ENCODE data around the gene ANKRD49.

The ANKRD49 gene

DNA sequence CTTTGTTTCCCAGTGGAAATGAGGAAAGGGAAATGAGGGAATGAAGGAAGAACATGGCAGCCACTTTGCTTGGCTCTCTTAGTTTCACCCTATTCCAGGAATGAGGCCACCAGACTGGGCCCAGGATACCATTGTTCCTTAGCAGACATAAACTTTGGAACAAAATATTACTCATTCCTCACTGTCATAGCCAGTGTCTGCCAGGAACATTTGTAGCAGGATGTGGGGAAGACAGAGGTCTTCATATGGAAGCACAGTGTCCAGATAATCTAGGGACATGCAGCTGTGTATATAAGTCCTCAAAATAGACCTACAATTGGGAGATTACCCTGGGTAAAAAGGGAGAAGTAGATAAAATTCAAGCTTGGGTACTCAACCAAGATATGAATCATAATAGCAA is 34.8 kb downstream of the ANKRD49 start:
- no peak overlapping the region for H3K56ac ChIP-seq (ENCODE audit: low read length)
- H3K27ac ChIP-seq (ENCODE audit: low read depth, low read length): no peak overlapping the region
- no peak overlapping the region for H2BK5ac ChIP-seq (ENCODE audit: low read length)
- no peak overlapping the region for H3K23ac ChIP-seq (ENCODE audit: low read length)
- no peaks in the 10 kb centered on the region for H3K36me3 ChIP-seq (ENCODE audit: control insufficient read depth, insufficient read depth, low read length)
- H3K9ac ChIP-seq (ENCODE audit: low read length): no peak overlapping the region
- DNase-seq: no peak
- no peak overlapping the region for H4K8ac ChIP-seq (ENCODE audit: low read depth, low read length)
- no peak overlapping the region for H3K18ac ChIP-seq (ENCODE audit: low read length)
- no peak overlapping the region for H2AK5ac ChIP-seq (ENCODE audit: low read length)
- H4K5ac ChIP-seq (ENCODE audit: low read length): no peak overlapping the region
- no peak overlapping the region for H3K4me2 ChIP-seq (ENCODE audit: low read length)
- no peaks in the 10 kb centered on the region for H3K4me1 ChIP-seq (ENCODE audit: control insufficient read depth, low read depth, low read length)
- H3K4ac ChIP-seq (ENCODE audit: low read depth, low read length): no peak overlapping the region
- no peak overlapping the region for H3K4me3 ChIP-seq (ENCODE audit: low read length)
- no peaks in the 10 kb centered on the region for H3K79me2 ChIP-seq (ENCODE audit: control insufficient read depth, insufficient read depth, low read length)
- H2BK15ac ChIP-seq (replicated peaks; ENCODE audit: low read depth): no peak overlapping the region
- H3K79me1 ChIP-seq (ENCODE audit: low read length): no peaks in the 10 kb centered on the region
- no peaks in the 10 kb centered on the region for H3K27me3 ChIP-seq (ENCODE audit: insufficient read depth, low read length, poor library complexity)
- H2BK120ac ChIP-seq (ENCODE audit: low read depth, low read length): no peak overlapping the region

DNA sequence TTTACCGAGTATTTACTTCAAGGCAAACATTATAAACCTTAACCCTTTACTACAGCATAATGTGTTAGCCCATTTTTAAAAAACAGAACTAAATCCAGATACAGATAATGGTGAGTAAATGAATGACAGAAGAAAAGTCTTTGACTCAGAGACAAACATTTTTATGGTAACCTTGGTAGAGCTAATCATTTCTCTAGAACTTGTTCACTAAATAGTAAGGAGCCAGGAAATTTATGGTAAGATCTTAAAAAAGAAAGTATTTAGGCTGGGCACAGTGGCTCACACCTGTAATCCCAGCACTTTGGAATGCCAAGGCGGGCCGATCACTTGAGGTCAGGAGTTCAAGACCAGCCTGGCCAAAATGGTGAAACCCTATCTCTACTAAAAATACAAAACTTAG is 38.4 kb downstream of the ANKRD49 start:
- H3K4me2 ChIP-seq (ENCODE audit: low read length): no peak overlapping the region
- no peaks in the 10 kb centered on the region for H3K27me3 ChIP-seq (ENCODE audit: insufficient read depth, low read length, poor library complexity)
- H2BK5ac ChIP-seq (ENCODE audit: low read length): no peak overlapping the region
- no peak overlapping the region for H3K18ac ChIP-seq (ENCODE audit: low read length)
- H4K8ac ChIP-seq (ENCODE audit: low read depth, low read length): no peak overlapping the region
- H2AK5ac ChIP-seq (ENCODE audit: low read length): no peak overlapping the region
- H3K4me1 ChIP-seq (ENCODE audit: control insufficient read depth, low read depth, low read length): no peaks in the 10 kb centered on the region
- H4K5ac ChIP-seq (ENCODE audit: low read length): no peak overlapping the region
- H2BK15ac ChIP-seq (replicated peaks; ENCODE audit: low read depth): no peak overlapping the region
- H3K27ac ChIP-seq (ENCODE audit: low read depth, low read length): no peak overlapping the region
- no peak overlapping the region for H3K4ac ChIP-seq (ENCODE audit: low read depth, low read length)
- no CpG with 5 or more reads among the region's 3 CpGs for WGBS (ENCODE audit: extremely low coverage, insufficient coverage, low lambda C conversion rate)
- H3K79me2 ChIP-seq (ENCODE audit: control insufficient read depth, insufficient read depth, low read length): no peaks in the 10 kb centered on the region
- no peak overlapping the region for H3K56ac ChIP-seq (ENCODE audit: low read length)
- H3K79me1 ChIP-seq (ENCODE audit: low read length): no peaks in the 10 kb centered on the region
- H3K36me3 ChIP-seq (ENCODE audit: control insufficient read depth, insufficient read depth, low read length): no peaks in the 10 kb centered on the region
- H3K23ac ChIP-seq (ENCODE audit: low read length): no peak overlapping the region
- no peak for DNase-seq
- no peak overlapping the region for H2BK120ac ChIP-seq (ENCODE audit: low read depth, low read length)
- no peak overlapping the region for H3K9ac ChIP-seq (ENCODE audit: low read length)
- H3K4me3 ChIP-seq (ENCODE audit: low read length): no peak overlapping the region

DNA sequence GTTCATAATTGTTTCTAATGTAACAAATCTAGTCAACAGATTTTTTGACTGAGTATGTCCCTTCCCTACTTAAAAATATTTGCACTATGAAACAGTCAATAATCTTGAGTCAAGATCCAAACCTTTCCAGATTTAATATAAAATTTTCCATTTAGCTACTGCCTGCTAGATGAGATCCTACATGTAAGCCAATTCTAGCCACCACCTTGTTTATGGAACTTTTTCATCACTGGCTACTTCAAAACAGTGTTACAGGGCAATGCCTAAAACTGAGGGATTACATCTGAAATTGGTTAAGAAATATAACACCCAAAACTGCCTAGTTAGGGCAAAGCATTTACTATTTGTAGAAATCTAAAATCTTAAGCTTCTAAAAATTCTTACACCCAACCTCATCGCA is 39.4 kb downstream of the ANKRD49 start:
- no peak overlapping the region for H3K56ac ChIP-seq (ENCODE audit: low read length)
- no peaks in the 10 kb centered on the region for H3K36me3 ChIP-seq (ENCODE audit: control insufficient read depth, insufficient read depth, low read length)
- no peak overlapping the region for H2BK15ac ChIP-seq (replicated peaks; ENCODE audit: low read depth)
- no peak overlapping the region for H3K27ac ChIP-seq (ENCODE audit: low read depth, low read length)
- no peak overlapping the region for H3K4me3 ChIP-seq (ENCODE audit: low read length)
- no peak overlapping the region for H2BK5ac ChIP-seq (ENCODE audit: low read length)
- H3K27me3 ChIP-seq (ENCODE audit: insufficient read depth, low read length, poor library complexity): no peaks in the 10 kb centered on the region
- no peaks in the 10 kb centered on the region for H3K4me1 ChIP-seq (ENCODE audit: control insufficient read depth, low read depth, low read length)
- no peak overlapping the region for H2AK5ac ChIP-seq (ENCODE audit: low read length)
- H2BK120ac ChIP-seq (ENCODE audit: low read depth, low read length): no peak overlapping the region
- H3K23ac ChIP-seq (ENCODE audit: low read length): no peak overlapping the region
- no peak for DNase-seq
- H3K4me2 ChIP-seq (ENCODE audit: low read length): no peak overlapping the region
- H3K79me1 ChIP-seq (ENCODE audit: low read length): no peaks in the 10 kb centered on the region
- H4K8ac ChIP-seq (ENCODE audit: low read depth, low read length): no peak overlapping the region
- H4K5ac ChIP-seq (ENCODE audit: low read length): no peak overlapping the region
- H3K18ac ChIP-seq (ENCODE audit: low read length): no peak overlapping the region
- no peak overlapping the region for H3K9ac ChIP-seq (ENCODE audit: low read length)
- H3K4ac ChIP-seq (ENCODE audit: low read depth, low read length): no peak overlapping the region
- no peaks in the 10 kb centered on the region for H3K79me2 ChIP-seq (ENCODE audit: control insufficient read depth, insufficient read depth, low read length)
- WGBS (ENCODE audit: extremely low coverage, insufficient coverage, low lambda C conversion rate): no CpG with 5 or more reads among the region's 1 CpG

DNA sequence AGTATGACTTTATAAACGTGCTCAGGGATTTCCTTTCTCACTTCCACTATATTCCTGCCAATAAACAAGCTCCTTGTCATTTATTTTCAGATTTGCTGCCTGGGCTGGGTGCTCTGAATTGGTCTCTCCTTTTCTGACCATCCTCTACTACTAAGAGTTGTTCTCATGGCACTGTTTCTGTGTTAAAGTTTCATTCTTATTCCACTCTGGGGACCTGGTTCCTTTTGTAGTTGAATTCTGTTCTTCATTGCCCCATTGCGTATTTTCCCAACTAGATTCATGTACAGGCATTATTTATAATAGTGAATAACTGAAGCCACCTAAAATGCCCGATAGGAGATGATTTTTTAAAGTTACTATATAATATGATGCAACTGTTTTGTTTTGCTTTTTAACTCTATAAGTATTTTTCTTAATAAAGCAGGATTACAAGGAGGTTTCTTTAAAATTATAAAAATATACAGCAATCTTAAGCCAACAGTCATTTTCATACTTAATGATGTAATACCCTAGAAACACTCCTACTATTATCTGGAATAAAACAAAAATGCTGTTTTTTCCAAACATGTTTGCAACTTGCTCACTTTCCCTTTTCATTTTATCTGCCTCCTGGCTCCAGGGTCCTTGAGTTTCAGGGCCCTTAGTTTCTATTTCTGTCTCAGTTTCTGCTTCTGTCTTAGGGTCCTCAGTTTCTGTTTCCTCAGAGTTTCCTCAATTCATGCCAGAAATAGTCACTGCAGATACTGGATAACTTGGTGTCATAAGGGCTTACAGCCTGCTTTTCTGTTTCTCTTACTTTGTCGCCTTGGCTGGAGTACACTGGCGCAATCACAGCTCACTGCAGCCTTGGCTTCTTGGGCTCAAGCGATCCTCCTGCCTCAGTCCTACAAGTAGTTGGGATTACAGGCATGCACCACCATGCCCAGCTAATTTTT is 40.2 kb downstream of the ANKRD49 start:
- H3K4ac ChIP-seq (ENCODE audit: low read depth, low read length): no peak overlapping the region
- H3K79me1 ChIP-seq (ENCODE audit: low read length): no peaks in the 10 kb centered on the region
- H3K4me1 ChIP-seq (ENCODE audit: control insufficient read depth, low read depth, low read length): no peaks in the 10 kb centered on the region
- H4K8ac ChIP-seq (ENCODE audit: low read depth, low read length): no peak overlapping the region
- H3K9ac ChIP-seq (ENCODE audit: low read length): no peak overlapping the region
- H3K27me3 ChIP-seq (ENCODE audit: insufficient read depth, low read length, poor library complexity): no peaks in the 10 kb centered on the region
- no peak overlapping the region for H2BK5ac ChIP-seq (ENCODE audit: low read length)
- no peak overlapping the region for H3K23ac ChIP-seq (ENCODE audit: low read length)
- no peak overlapping the region for H3K18ac ChIP-seq (ENCODE audit: low read length)
- H3K27ac ChIP-seq (ENCODE audit: low read depth, low read length): no peak overlapping the region
- H3K56ac ChIP-seq (ENCODE audit: low read length): no peak overlapping the region
- no peak overlapping the region for H4K5ac ChIP-seq (ENCODE audit: low read length)
- H2AK5ac ChIP-seq (ENCODE audit: low read length): no peak overlapping the region
- no peak overlapping the region for H3K4me2 ChIP-seq (ENCODE audit: low read length)
- no peak overlapping the region for H2BK15ac ChIP-seq (replicated peaks; ENCODE audit: low read depth)
- no peak overlapping the region for H2BK120ac ChIP-seq (ENCODE audit: low read depth, low read length)
- H3K4me3 ChIP-seq (ENCODE audit: low read length): no peak overlapping the region
- no peaks in the 10 kb centered on the region for H3K79me2 ChIP-seq (ENCODE audit: control insufficient read depth, insufficient read depth, low read length)
- DNase-seq: no peak
- H3K36me3 ChIP-seq (ENCODE audit: control insufficient read depth, insufficient read depth, low read length): no peaks in the 10 kb centered on the region
- no CpG with 5 or more reads among the region's 6 CpGs for WGBS (ENCODE audit: extremely low coverage, insufficient coverage, low lambda C conversion rate)

DNA sequence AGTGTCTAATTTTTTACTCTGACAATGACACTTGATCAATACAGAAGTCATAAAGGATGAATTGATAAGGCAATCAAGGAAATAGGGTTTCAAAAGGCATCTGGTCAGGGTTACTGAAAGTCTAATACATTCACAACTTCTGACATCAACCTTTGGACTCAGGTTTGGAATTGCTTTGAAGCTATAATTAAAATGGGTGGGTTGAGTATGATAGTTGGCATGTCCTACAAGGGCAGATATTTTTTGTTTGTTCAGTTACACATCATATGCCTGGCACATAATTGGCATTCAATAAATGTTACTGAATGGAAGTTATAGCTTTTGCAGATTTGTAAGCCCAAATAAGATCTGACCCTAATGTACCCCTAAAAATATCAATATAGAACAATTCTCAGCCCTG is 42.6 kb downstream of the ANKRD49 start:
- no peak overlapping the region for H3K27ac ChIP-seq (ENCODE audit: low read depth, low read length)
- no peak overlapping the region for H3K4me2 ChIP-seq (ENCODE audit: low read length)
- no peak overlapping the region for H3K23ac ChIP-seq (ENCODE audit: low read length)
- no peaks in the 10 kb centered on the region for H3K79me1 ChIP-seq (ENCODE audit: low read length)
- H3K4ac ChIP-seq (ENCODE audit: low read depth, low read length): no peak overlapping the region
- H3K4me1 ChIP-seq (ENCODE audit: control insufficient read depth, low read depth, low read length): no peaks in the 10 kb centered on the region
- no peaks in the 10 kb centered on the region for H3K79me2 ChIP-seq (ENCODE audit: control insufficient read depth, insufficient read depth, low read length)
- no peak overlapping the region for H4K8ac ChIP-seq (ENCODE audit: low read depth, low read length)
- H4K5ac ChIP-seq (ENCODE audit: low read length): no peak overlapping the region
- H3K9ac ChIP-seq (ENCODE audit: low read length): no peak overlapping the region
- no peak overlapping the region for H2BK120ac ChIP-seq (ENCODE audit: low read depth, low read length)
- no peaks in the 10 kb centered on the region for H3K27me3 ChIP-seq (ENCODE audit: insufficient read depth, low read length, poor library complexity)
- no peak overlapping the region for H2AK5ac ChIP-seq (ENCODE audit: low read length)
- no peaks in the 10 kb centered on the region for H3K36me3 ChIP-seq (ENCODE audit: control insufficient read depth, insufficient read depth, low read length)
- H3K4me3 ChIP-seq (ENCODE audit: low read length): no peak overlapping the region
- DNase-seq: no peak
- no peak overlapping the region for H3K18ac ChIP-seq (ENCODE audit: low read length)
- H2BK5ac ChIP-seq (ENCODE audit: low read length): no peak overlapping the region
- no peak overlapping the region for H2BK15ac ChIP-seq (replicated peaks; ENCODE audit: low read depth)
- no peak overlapping the region for H3K56ac ChIP-seq (ENCODE audit: low read length)

DNA sequence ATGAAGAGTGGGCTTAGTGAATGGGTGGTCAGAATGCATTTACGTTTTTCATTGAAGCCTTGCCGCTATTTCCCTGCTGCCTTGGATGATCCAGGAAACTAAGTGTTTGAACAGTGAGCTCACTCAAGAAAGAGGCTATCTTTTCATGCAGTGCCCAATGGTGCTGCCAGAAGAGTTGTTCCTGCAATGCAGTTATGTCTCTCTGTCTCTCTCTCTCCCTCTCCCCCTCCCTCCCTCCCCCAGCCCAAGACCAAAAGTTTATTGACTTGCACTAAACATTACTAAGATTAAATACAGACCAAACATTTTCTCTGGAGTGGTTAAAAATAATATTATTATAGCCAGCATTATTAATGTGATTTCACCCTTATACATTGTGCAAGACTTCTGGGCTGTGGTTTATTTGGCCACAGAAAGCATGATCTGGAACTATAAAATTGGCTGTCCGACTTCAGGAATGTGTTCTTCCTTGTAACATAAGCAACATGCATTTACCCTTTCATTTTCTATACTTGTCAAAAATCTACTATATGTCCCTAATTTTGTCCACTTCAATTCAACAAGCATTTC is 43.3 kb downstream of the ANKRD49 start:
- Histone ChIP-seq H3K36me3 (ENCODE audit: control insufficient read depth, insufficient read depth, low read length) (no peaks in the 10 kb centered on the region), H2BK15ac (replicated peaks; ENCODE audit: low read depth) (no peak overlapping the region), H3K79me1 (ENCODE audit: low read length) (no peaks in the 10 kb centered on the region), H3K4me1 (ENCODE audit: control insufficient read depth, low read depth, low read length) (no peaks in the 10 kb centered on the region), H3K27ac (ENCODE audit: low read depth, low read length) (no peak overlapping the region), H4K5ac (ENCODE audit: low read length) (no peak overlapping the region), H3K4me3 (ENCODE audit: low read length) (no peak overlapping the region), H4K8ac (ENCODE audit: low read depth, low read length) (no peak overlapping the region), H3K18ac (ENCODE audit: low read length) (no peak overlapping the region), H3K23ac (ENCODE audit: low read length) (no peak overlapping the region), H2AK5ac (ENCODE audit: low read length) (no peak overlapping the region), H3K4me2 (ENCODE audit: low read length) (no peak overlapping the region), H2BK120ac (ENCODE audit: low read depth, low read length) (no peak overlapping the region), H3K56ac (ENCODE audit: low read length) (no peak overlapping the region), H3K79me2 (ENCODE audit: control insufficient read depth, insufficient read depth, low read length) (no peaks in the 10 kb centered on the region), H3K27me3 (ENCODE audit: insufficient read depth, low read length, poor library complexity) (no peaks in the 10 kb centered on the region), H2BK5ac (ENCODE audit: low read length) (no peak overlapping the region), H3K9ac (ENCODE audit: low read length) (no peak overlapping the region), H3K4ac (ENCODE audit: low read depth, low read length) (no peak overlapping the region)
- WGBS (ENCODE audit: extremely low coverage, insufficient coverage, low lambda C conversion rate): no CpG with 5 or more reads among the region's 3 CpGs
- DNase-seq: no peak
